ENCODE measurements around the gene TNFRSF13B. TPM values are rescaled to one million over a fixed set of nuclear protein-coding genes. Genes with fewer than 3 reads are reported as not detected.
"Not testable (repeated sequence)": the region's sequence is repeated elsewhere in the genome, so short reads cannot be mapped to it uniquely, and the experiment has no call there.

TNFRSF13B gene
- total RNA-seq, 6 donors from 2014 or later, result 0.57 to 6.3 (median 2.1) TPM; not detected in 1

DNA sequence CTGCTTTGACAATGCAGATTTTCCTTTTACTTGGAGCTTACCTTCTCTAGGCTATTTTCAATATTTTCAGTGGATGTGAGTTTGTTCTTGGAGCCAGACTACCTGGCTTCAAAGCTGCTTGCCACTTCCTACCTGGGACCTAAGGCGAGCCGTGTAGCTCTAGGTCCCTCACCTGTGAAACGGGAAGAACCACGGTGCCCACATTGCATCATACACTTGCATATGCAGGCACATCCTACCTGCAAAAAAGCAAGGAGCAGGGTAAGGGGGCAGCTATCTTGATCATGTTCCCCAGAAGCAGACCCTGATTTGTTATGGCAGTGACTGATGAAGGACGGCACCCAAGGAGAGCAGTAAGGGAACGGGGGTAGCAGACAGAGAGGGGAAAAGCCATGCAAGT lies 43.3 kb upstream of the TNFRSF13B start:
- WGBS, 2 donors, result 91 to 94% methylated on average over 6 of the region's 6 CpGs
- ATAC-seq (ENCODE audit: low FRiP score in 2 of 2), result no peak
- H3K9me3 ChIP-seq, result no peaks in the 10 kb centered on the region
- peaks cover 7 to 28% (median 14%) of the 10 kb centered on the region in 4 donors for H3K4me1 ChIP-seq
- H3K27me3 ChIP-seq, result no peaks in the 10 kb centered on the region
- no peak overlapping the region for H3K27ac ChIP-seq
- no peak for TF ChIP-seq POLR2AphosphoS5 (IDR thresholded peaks at IDR 0.05)
- TF ChIP-seq CTCF (IDR thresholded peaks at IDR 0.05), result no peak
- TF ChIP-seq EP300 (IDR thresholded peaks at IDR 0.05), result no peak
- no peak for TF ChIP-seq POLR2A (IDR thresholded peaks at IDR 0.05)
- H3K36me3 ChIP-seq, result no peaks in the 10 kb centered on the region
- H3K4me3 ChIP-seq, result no peak overlapping the region
- DNase-seq, result no peak

DNA sequence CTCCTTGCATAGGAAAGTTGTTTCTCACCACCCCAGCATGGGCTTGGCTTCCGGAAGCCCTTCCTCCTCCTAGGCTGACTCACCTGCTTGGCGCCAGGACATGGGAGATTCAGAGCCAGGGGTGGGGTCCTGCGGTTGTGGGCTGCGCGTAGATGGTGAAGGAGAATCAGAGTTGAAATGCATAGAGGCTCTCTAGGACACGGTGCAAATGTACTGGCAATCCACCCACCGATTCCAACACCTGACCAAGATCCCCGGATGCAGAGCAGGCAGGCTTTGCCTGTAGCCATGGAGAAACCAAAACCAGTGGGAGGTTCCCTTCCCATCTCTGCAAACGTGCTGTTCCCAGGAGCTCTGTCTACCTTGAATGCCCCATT lies 42.8 kb upstream of the TNFRSF13B start:
- H3K27me3 ChIP-seq; H3K27ac ChIP-seq; ATAC-seq (ENCODE audit: low FRiP score in 2 of 2); H3K36me3 ChIP-seq; H3K9me3 ChIP-seq; DNase-seq; H3K4me3 ChIP-seq: not testable (repeated sequence)
- H3K4me1 ChIP-seq, result peaks cover 8 to 27% (median 16%) of the 10 kb centered on the region in 4 donors
- 85 to 91% methylated on average over 9 of the region's 9 CpGs for WGBS, 2 donors

- H3K27me3 ChIP-seq; H3K4me3 ChIP-seq; ATAC-seq (ENCODE audit: low FRiP score in 2 of 2); H3K36me3 ChIP-seq; H3K9me3 ChIP-seq; DNase-seq; H3K27ac ChIP-seq: not testable (repeated sequence)
- peaks cover 13 to 28% (median 18%) of the 10 kb centered on the region in 4 donors for H3K4me1 ChIP-seq
- 89 to 91% methylated on average over 10 of the region's 14 CpGs for WGBS, 2 donors
Measured at GRCh38 chr17:17013828-17014747, 42.2 kb upstream of the TNFRSF13B start.

DNA sequence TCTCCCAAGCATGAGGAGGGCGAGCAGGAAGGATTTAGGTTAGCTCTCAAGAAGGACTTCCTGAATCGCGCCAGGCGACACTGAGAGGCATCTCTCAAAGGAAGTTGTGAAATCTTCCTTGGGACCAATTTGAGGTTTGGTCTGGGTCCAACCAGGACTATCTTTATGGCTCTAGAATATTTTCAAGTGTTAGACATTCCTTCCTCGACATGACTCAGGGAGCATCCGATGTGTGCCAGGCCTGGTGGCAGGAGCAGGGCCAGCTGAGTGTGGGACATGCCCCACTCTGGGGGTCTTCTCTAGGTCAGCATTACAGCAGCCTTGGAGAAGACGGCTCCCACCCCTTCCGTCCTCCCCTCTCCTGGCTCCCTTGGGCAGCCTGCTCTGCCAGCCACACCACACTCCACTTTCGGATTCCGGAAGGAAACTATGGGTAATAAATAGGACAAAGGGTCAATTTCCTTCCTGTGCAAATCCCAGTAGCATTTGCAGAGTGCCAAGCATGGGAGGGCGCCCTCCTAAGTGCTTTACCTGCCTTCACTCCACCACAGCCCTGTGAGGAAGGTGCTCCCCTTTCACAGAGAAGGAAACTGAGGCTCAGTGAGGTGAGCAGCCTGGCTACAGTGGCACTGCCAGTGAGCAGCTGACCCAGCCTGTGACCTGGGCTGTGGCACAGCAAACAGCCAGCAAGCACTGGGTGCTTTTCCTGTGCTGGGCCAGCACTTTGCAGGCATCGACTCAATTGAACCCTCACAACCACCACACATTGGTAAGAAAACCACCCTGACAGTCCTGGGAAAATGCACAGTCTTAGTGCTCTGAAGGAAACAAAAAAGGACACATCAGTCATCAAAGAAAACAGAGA lies 39.4 kb upstream of the TNFRSF13B start:
- H3K27me3 ChIP-seq, H3K4me1 ChIP-seq, H3K36me3 ChIP-seq, H3K9me3 ChIP-seq, H3K4me3 ChIP-seq: not testable (repeated sequence)
- peak in 1 of 2 donors; percentile 39 for TF ChIP-seq POLR2AphosphoS5 (IDR thresholded peaks at IDR 0.05)
- WGBS, 2 donors, result 10% methylated on average over 2 of the region's 12 CpGs; no CpG with 5 or more reads in 1 of the 2 donors
- ATAC-seq (ENCODE audit: low FRiP score in 2 of 2), result peak; percentile 72 to 80
- peak in 1 of 2 donors; percentile 52 for DNase-seq
- H3K27ac ChIP-seq, result peak overlapping the region in 3 of 4 donors; percentile 51 to 64 (median 54)

- not testable (repeated sequence) for H3K36me3 ChIP-seq, H3K27me3 ChIP-seq, H3K4me1 ChIP-seq, H3K27ac ChIP-seq, H3K9me3 ChIP-seq, H3K4me3 ChIP-seq
- peak; percentile 76 to 87 for DNase-seq
- 70% methylated on average over 4 of the region's 12 CpGs; no CpG with 5 or more reads in 1 of the 2 donors for WGBS, 2 donors
- ATAC-seq (ENCODE audit: low FRiP score in 2 of 2), result peak; percentile 89 to 92
Measured at GRCh38 chr17:17010545-17011034, 38.7 kb upstream of the TNFRSF13B start.

DNA sequence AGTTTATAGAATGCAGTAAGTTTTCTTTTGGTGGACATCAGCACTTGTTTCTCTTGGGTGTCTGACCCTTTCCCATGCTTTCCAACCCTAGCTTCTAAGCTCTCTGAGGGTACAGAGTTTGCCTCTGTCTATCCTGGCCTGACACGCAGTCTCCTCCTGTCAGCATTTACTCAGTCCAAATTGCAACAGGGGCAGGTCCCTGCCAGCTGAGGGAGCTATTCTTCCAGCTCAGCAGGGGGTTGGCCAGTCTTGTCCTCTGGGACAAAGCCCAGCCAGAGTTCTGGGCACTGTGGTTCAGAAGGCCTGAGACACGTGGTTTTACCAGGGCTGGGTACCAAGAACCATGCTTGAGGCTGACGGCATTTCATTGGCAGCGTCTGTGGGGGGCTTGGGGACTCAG lies 38.1 kb upstream of the TNFRSF13B start:
- ATAC-seq (ENCODE audit: low FRiP score in 2 of 2), result peak; percentile 52 to 53
- TF ChIP-seq CTCF (IDR thresholded peaks at IDR 0.05), result peak in 1 of 6 experiments; percentile 13
- not testable (repeated sequence) for H3K9me3 ChIP-seq, H3K27me3 ChIP-seq, H3K36me3 ChIP-seq, H3K4me3 ChIP-seq, DNase-seq, H3K4me1 ChIP-seq
- 58 to 71% methylated on average over 1 of the region's 4 CpGs for WGBS, 2 donors
- peak overlapping the region in 1 of 4 donors; percentile 40 for H3K27ac ChIP-seq

GRCh38 chr17:17008621-17009397 lies 36.9 kb upstream of the TNFRSF13B start:
- H3K4me3 ChIP-seq; H3K36me3 ChIP-seq; H3K4me1 ChIP-seq; DNase-seq; ATAC-seq (ENCODE audit: low FRiP score in 2 of 2); H3K27me3 ChIP-seq; H3K9me3 ChIP-seq: not testable (repeated sequence)
- peak overlapping the region in 3 of 4 donors; percentile 39 to 57 (median 40) for H3K27ac ChIP-seq
- 79 to 83% methylated on average over 10 of the region's 10 CpGs for WGBS, 2 donors

DNA sequence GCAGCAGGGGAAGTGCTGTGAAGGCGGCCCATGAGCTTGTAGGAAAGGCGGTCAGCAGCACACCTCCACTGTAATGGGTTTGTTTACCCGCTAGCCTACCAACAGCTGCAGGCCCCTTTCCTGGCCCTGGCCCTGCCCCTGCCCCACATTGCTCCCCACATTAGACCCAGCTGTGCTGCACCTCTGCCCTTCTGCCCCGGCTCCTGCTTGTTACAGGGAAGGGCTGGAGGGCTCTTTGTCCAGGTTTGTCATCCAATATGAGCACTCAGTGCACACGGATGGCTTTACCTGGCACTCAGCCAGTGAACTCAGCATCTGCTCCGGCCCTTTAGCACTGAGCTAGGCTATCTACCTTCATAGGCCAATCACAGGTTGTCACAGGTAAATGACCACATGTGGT lies 36.0 kb upstream of the TNFRSF13B start:
- not testable (repeated sequence) for H3K27ac ChIP-seq; H3K27me3 ChIP-seq; DNase-seq; ATAC-seq (ENCODE audit: low FRiP score in 2 of 2); H3K9me3 ChIP-seq; H3K36me3 ChIP-seq; H3K4me1 ChIP-seq; H3K4me3 ChIP-seq
- 88% methylated on average over 5 of the region's 6 CpGs; no CpG with 5 or more reads in 1 of the 2 donors for WGBS, 2 donors

DNA sequence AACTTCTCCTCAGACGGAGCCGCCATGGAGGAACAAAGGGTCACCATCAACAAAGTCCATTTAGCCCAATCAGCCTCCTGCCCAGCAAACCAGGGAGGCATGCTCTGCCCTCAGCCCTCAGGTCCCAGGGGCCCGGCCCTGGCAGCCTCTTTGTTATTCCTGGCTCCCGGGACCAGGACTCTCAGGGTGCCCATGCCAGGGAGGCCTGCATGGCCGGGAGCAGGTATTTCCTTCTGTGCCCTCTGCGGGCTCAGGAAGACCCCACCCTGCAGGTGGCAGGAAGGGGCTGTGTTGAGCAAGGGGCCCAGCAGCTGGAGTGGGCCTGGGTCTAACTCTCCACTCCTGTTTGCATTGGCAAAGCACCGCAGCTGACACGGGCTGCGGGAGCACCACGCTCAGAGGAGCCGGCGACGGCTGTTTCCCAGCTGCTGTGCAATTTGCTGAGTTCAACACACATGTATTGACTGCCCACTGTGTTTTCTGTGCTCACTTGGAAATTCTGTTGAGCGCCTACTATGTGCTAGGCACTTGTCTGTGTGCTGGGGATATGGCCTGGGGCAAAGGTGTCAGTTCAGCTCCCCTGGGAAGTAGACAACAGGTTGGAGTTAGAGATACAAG lies 33.2 kb upstream of the TNFRSF13B start:
- not testable (repeated sequence) for H3K27ac ChIP-seq; H3K27me3 ChIP-seq; H3K36me3 ChIP-seq; ATAC-seq (ENCODE audit: low FRiP score in 2 of 2); H3K4me3 ChIP-seq; DNase-seq; H3K9me3 ChIP-seq
- H3K4me1 ChIP-seq, result peaks cover 12 to 16% (median 12%) of the 10 kb centered on the region in 4 donors
- 60 to 86% methylated on average over 4 to 12 of the region's 14 CpGs for WGBS, 2 donors
